RWPE2 (cell line): ENCODE data around the gene LAMA1.

Source experiments
- ATAC-seq: fragments of 200-7000 bp; cut with Tn5 transposase; 3 replicates; pipeline ENCODE4 v1.9.1; 2021; ENCODE audit warnings: low read depth
- DNase-seq: peaks from one replicate; pipeline ENCODE4 v3.0.0-alpha.2; 2020; ENCODE audit warnings: low spot score
- H3K27ac ChIP-seq: fragments of 450-650 bp; 2 replicates; pipeline ENCODE4 v1.5.1; 2017; ENCODE audit warnings: mild to moderate bottlenecking; ENCODE audit not compliant: poor library complexity, severe bottlenecking
- H3K27me3 ChIP-seq: fragments of 250-450 bp; sonication (Bioruptor Pico); 2 replicates; pipeline ENCODE4 v1.5.1; 2021; ENCODE audit warnings: mild to moderate bottlenecking, moderate library complexity; ENCODE audit not compliant: insufficient read depth, poor library complexity, severe bottlenecking
- H3K36me3 ChIP-seq: fragments of 250-450 bp; sonication (Bioruptor Pico); 2 replicates; pipeline ENCODE4 v1.5.1; 2020; ENCODE audit warnings: low read depth, mild to moderate bottlenecking, moderate library complexity
- H3K4me1 ChIP-seq: fragments of 250-450 bp; sonication (Bioruptor Pico); 2 replicates; pipeline ENCODE4 v1.5.1; 2021; ENCODE audit warnings: mild to moderate bottlenecking, moderate library complexity; ENCODE audit not compliant: insufficient read depth, poor library complexity, severe bottlenecking
- H3K4me3 ChIP-seq: fragments of 250-450 bp; sonication (Bioruptor Pico); 2 replicates; pipeline ENCODE4 v1.5.1; 2021; ENCODE audit warnings: mild to moderate bottlenecking, moderate library complexity; ENCODE audit not compliant: severe bottlenecking
- H3K9me3 ChIP-seq: fragments of 250-450 bp; sonication (Bioruptor Pico); 2 replicates; pipeline ENCODE4 v1.5.1; 2021; ENCODE audit warnings: mild to moderate bottlenecking, moderate library complexity; ENCODE audit not compliant: severe bottlenecking
- TF ChIP-seq, protein P1 (sequence below): fragments of 450-650 bp; IDR thresholded peaks from one replicate; pipeline ENCODE4 v1.5.1; 2017; ENCODE audit warnings: mild to moderate bottlenecking, moderate library complexity; ENCODE audit not compliant: poor library complexity, severe bottlenecking

The LAMA1 gene

GRCh38 chr18:6938003-6938402 lies 179.6 kb downstream of the LAMA1 start:
- no peak overlapping the region for H3K4me3 ChIP-seq
- H3K36me3 ChIP-seq: no peaks in the 10 kb centered on the region
- no peaks in the 10 kb centered on the region for H3K9me3 ChIP-seq
- no peak for DNase-seq
- ATAC-seq: no peak
- H3K27ac ChIP-seq: no peak overlapping the region
- TF ChIP-seq, protein P1, sequence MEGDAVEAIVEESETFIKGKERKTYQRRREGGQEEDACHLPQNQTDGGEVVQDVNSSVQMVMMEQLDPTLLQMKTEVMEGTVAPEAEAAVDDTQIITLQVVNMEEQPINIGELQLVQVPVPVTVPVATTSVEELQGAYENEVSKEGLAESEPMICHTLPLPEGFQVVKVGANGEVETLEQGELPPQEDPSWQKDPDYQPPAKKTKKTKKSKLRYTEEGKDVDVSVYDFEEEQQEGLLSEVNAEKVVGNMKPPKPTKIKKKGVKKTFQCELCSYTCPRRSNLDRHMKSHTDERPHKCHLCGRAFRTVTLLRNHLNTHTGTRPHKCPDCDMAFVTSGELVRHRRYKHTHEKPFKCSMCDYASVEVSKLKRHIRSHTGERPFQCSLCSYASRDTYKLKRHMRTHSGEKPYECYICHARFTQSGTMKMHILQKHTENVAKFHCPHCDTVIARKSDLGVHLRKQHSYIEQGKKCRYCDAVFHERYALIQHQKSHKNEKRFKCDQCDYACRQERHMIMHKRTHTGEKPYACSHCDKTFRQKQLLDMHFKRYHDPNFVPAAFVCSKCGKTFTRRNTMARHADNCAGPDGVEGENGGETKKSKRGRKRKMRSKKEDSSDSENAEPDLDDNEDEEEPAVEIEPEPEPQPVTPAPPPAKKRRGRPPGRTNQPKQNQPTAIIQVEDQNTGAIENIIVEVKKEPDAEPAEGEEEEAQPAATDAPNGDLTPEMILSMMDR: no peak
- H3K4me1 ChIP-seq: no peaks in the 10 kb centered on the region
- H3K27me3 ChIP-seq: no peaks in the 10 kb centered on the region

DNA sequence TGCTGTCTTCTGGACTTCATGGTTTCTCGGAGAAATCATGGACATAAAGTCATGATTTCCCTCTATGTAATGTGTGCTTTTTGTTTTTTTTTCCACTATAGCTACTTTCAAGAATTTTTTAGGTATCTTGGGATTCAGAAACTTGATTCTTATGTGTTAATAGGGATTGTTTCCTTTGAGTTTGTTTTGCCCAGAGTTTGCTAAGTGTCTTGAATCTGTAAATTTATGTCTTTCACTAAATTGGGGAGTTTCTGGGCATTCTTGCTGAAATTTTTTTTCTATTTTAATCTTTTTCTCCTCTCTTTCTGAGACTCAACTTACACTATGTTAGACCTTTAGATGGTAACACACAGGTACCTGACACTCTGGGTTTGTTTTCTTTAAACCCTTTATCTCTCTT lies 182.7 kb downstream of the LAMA1 start:
- H3K4me3 ChIP-seq: no peak overlapping the region
- DNase-seq: no peak
- no peak for ATAC-seq
- H3K36me3 ChIP-seq: no peaks in the 10 kb centered on the region
- no peak overlapping the region for H3K27ac ChIP-seq
- no peaks in the 10 kb centered on the region for H3K27me3 ChIP-seq
- H3K9me3 ChIP-seq: no peaks in the 10 kb centered on the region
- TF ChIP-seq, protein P1: no peak
- no peaks in the 10 kb centered on the region for H3K4me1 ChIP-seq

GRCh38 chr18:6929370-6930102 lies 188.1 kb downstream of the LAMA1 start:
- H3K27me3 ChIP-seq: no peaks in the 10 kb centered on the region
- DNase-seq: no peak

GRCh38 chr18:6928359-6928758 lies 189.2 kb downstream of the LAMA1 start:
- Histone ChIP-seq H3K9me3 (no peaks in the 10 kb centered on the region), H3K27me3 (no peaks in the 10 kb centered on the region), H3K36me3 (no peaks in the 10 kb centered on the region), H3K4me3 (no peak overlapping the region), H3K27ac (no peak overlapping the region), H3K4me1 (no peaks in the 10 kb centered on the region)
- TF ChIP-seq, protein P1: no peak
- ATAC-seq: no peak
- DNase-seq: no peak

More at GRCh38 chr18:6929370-6930102, 188.1 kb downstream of the LAMA1 start:
- TF ChIP-seq, protein P1: no peak
- Histone ChIP-seq H3K4me1 (no peaks in the 10 kb centered on the region), H3K4me3 (no peak overlapping the region), H3K9me3 (no peaks in the 10 kb centered on the region), H3K27ac (no peak overlapping the region), H3K36me3 (no peaks in the 10 kb centered on the region)
- ATAC-seq: no peak

DNA sequence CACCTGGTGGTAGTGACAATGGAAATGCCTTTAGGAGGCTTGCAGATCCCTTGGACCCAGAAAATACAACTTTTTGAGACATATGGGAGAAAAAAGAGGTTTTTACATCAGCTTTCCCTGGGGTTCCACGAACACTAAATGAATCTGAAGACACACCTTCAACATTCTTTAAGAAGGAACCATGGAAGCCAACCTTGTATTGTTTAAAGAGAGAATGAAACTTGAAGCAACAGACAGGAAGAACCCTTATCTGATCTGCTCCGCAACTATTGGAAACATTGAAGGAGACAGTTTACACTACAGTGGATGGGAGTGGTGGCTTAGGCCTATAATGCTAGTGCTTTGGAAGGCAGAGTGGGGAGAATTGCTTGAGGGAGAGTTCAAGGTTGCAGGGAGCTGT lies 190.4 kb downstream of the LAMA1 start:
- TF ChIP-seq, protein P1: no peak
- Histone ChIP-seq H3K4me3 (no peak overlapping the region), H3K36me3 (no peaks in the 10 kb centered on the region), H3K27me3 (no peaks in the 10 kb centered on the region), H3K27ac (no peak overlapping the region), H3K4me1 (no peaks in the 10 kb centered on the region), H3K9me3 (no peaks in the 10 kb centered on the region)
- ATAC-seq (no peak), DNase-seq (no peak)
